Peyer's patch (tissue), 4 donors: ENCODE results near the gene ARHGAP26.

Experiments
- POLR2A ChIP-seq, 2 donors: fragments of 450-650 bp; IDR thresholded peaks; one replicate each; pipeline ENCODE4 v1.5.1; 2017; ENCODE audit warnings: antibody characterized with exemption in 2 of 2, mild to moderate bottlenecking in 2 of 2, moderate library complexity in 2 of 2
- TF ChIP-seq, protein P1 (sequence below), 6 experiments: fragments of 450-650 bp in 4 of 6; fragments of 200-600 bp in 2 of 6; sonication (generic) in 1 of 6; IDR thresholded peaks; one replicate each; pipeline ENCODE4 v1.5.1; 2017 to 2019; ENCODE audit warnings: antibody characterized with exemption in 6 of 6, mild to moderate bottlenecking in 3 of 6, moderate library complexity in 1 of 6

DNA sequence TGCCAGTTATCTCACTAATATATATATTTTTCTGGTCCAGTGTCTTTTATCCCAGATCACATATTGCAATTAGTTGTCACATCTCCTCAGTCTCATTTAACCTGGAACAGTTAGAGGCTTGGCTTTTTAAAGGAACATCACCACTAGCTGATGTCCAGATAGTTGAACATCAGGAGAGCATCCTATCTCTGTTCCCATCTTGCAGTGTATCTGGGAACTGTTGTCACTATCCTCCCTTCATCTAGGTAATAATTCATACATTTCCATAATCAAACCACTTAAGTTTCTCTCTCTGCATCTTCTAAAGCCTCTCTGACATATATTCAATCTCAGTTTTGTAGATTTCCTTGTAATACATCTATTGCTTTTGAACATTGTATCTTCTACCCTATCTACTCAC, 175.7 kb downstream of the ARHGAP26 start:
- no peak for TF ChIP-seq POLR2A (IDR thresholded peaks at IDR 0.05)
- TF ChIP-seq, protein P1, sequence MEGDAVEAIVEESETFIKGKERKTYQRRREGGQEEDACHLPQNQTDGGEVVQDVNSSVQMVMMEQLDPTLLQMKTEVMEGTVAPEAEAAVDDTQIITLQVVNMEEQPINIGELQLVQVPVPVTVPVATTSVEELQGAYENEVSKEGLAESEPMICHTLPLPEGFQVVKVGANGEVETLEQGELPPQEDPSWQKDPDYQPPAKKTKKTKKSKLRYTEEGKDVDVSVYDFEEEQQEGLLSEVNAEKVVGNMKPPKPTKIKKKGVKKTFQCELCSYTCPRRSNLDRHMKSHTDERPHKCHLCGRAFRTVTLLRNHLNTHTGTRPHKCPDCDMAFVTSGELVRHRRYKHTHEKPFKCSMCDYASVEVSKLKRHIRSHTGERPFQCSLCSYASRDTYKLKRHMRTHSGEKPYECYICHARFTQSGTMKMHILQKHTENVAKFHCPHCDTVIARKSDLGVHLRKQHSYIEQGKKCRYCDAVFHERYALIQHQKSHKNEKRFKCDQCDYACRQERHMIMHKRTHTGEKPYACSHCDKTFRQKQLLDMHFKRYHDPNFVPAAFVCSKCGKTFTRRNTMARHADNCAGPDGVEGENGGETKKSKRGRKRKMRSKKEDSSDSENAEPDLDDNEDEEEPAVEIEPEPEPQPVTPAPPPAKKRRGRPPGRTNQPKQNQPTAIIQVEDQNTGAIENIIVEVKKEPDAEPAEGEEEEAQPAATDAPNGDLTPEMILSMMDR (IDR thresholded peaks at IDR 0.05), result no peak
